ENCODE results near the gene LGR6. TPM values are rescaled to one million over a fixed set of nuclear protein-coding genes. Genes with fewer than 3 reads are reported as not detected.

Gene LGR6
- total and polyA plus RNA-seq, 2 of the 4 experiments (the other 2 are of a cell fraction) = not detected

GRCh38 chr1:202201266-202201665, 7.7 kb downstream of the LGR6 start:
- H3K27ac ChIP-seq (ENCODE audit: insufficient read depth, low read length) = no peak overlapping the region
- H2AK5ac ChIP-seq (ENCODE audit: low read depth, low read length) = no peak overlapping the region
- POLR2A ChIA-PET (ENCODE audit: unreplicated experiment) = no interaction called here
- H3K9me3 ChIP-seq (ENCODE audit: control insufficient read depth, insufficient read depth, low read length) = no peaks in the 10 kb centered on the region; the same call in 1 of the 2 replicates
- H4K8ac ChIP-seq (ENCODE audit: low read depth in 2 of 2, low read length in 2 of 2) = no peak overlapping the region
- CTCF ChIA-PET = interaction anchor here (1.6 kb wide), 1 partner anchor 12 kb away, joined by 5 read pairs; no protein-coding TSS in a partner anchor
- no peaks in the 10 kb centered on the region for H3K9me1 ChIP-seq (ENCODE audit: insufficient read depth, low read length)
- H3K4me3 ChIP-seq (ENCODE audit: insufficient read depth, low read depth, low read length) = no peak overlapping the region
- intact Hi-C loops (cut with micrococcal nuclease) = no loop called here
- H3K23ac ChIP-seq (ENCODE audit: low read depth, low read length) = no peak overlapping the region
- H3K4ac ChIP-seq (ENCODE audit: low read depth, low read length) = no peak overlapping the region
- ATAC-seq (ENCODE audit: low read depth) = no peak
- no TSS peak for BruUV-seq (replicated peaks)
- dilution Hi-C loops (cut with HindIII; ENCODE audit: low sequenced_read_pairs, unreplicated experiment) = no loop called here
- H2BK15ac ChIP-seq (ENCODE audit: low read depth, low read length) = no peak overlapping the region
- H3K18ac ChIP-seq (ENCODE audit: low read depth, low read length) = no peak overlapping the region
- H3K27me3 ChIP-seq (ENCODE audit: control insufficient read depth, insufficient read depth, low read length) = peaks cover 61% of the 10 kb centered on the region
- H3K4me1 ChIP-seq (ENCODE audit: control insufficient read depth, insufficient read depth, low read length) = no peaks in the 10 kb centered on the region
- no peak overlapping the region for H2BK20ac ChIP-seq (ENCODE audit: low read depth, low read length)
- H3K36me3 ChIP-seq (ENCODE audit: control insufficient read depth, insufficient read depth, low read length) = no peaks in the 10 kb centered on the region
- no peak overlapping the region for H2BK5ac ChIP-seq (ENCODE audit: low read depth, low read length, poor library complexity, severe bottlenecking)
- H2AK9ac ChIP-seq (replicated peaks; ENCODE audit: low read depth, low read length, poor library complexity) = no peak overlapping the region
- H3K4me2 ChIP-seq (ENCODE audit: low read depth, low read length) = no peak overlapping the region
- no peak overlapping the region for H3K9ac ChIP-seq (ENCODE audit: low read depth, low read length)
- in situ Hi-C loops (cut with MboI; ENCODE audit: low sequenced_read_pairs) = loop anchor here (5.0 kb wide), 1 partner anchor 111 kb away; no protein-coding TSS in a partner anchor
- no peaks in the 10 kb centered on the region for H3K79me1 ChIP-seq (ENCODE audit: low read depth in 1 of 2, low read length in 2 of 2)
- H4K91ac ChIP-seq (ENCODE audit: insufficient read depth, low read depth, low read length) = no peak overlapping the region
- H3K14ac ChIP-seq (replicated peaks; ENCODE audit: low read depth, low read length) = no peak overlapping the region
- DNase-seq = no peak
- no peak overlapping the region for H2AFZ ChIP-seq (replicated peaks; ENCODE audit: low read length, poor library complexity)
- no CpG with 5 or more reads among the region's 3 CpGs for WGBS, 2 experiments (ENCODE audit: extremely low coverage in 2 of 2, insufficient read length in 1 of 2)
- H3K56ac ChIP-seq (ENCODE audit: extremely low read depth, insufficient read depth, low read length) = no peak overlapping the region
- no peak overlapping the region for H4K5ac ChIP-seq (ENCODE audit: low read depth, low read length)
- TF ChIP-seq RFX5 (IDR thresholded peaks at IDR 0.05; ENCODE audit: low read depth, low read length) = no peak
- TF ChIP-seq CTCF (conservative IDR thresholded peaks at IDR 0.05; ENCODE audit: low read depth, low read length) = no peak
- TF ChIP-seq BHLHE40 (IDR thresholded peaks at IDR 0.05; ENCODE audit: low read depth, low read length) = no peak
- no peak for TF ChIP-seq POLR2A (IDR thresholded peaks at IDR 0.05; ENCODE audit: low read depth, low read length)
- TF ChIP-seq MXI1 (IDR thresholded peaks at IDR 0.05; ENCODE audit: borderline replicate concordance, low read depth, low read length) = no peak
- no peak for TF ChIP-seq RAD21 (IDR thresholded peaks at IDR 0.05; ENCODE audit: low read length)
- no peak for TF ChIP-seq RCOR1 (IDR thresholded peaks at IDR 0.05; ENCODE audit: insufficient replicate concordance, low read length)
- TF ChIP-seq ELK1 (IDR thresholded peaks at IDR 0.05; ENCODE audit: borderline replicate concordance, low read depth, low read length) = no peak
- no peak for TF ChIP-seq MAFK (IDR thresholded peaks at IDR 0.05; ENCODE audit: low read depth, low read length)
- TF ChIP-seq USF2 (IDR thresholded peaks at IDR 0.05; ENCODE audit: low read depth, low read length) = no peak
- TF ChIP-seq FOS (IDR thresholded peaks at IDR 0.05; ENCODE audit: low read depth, low read length) = no peak
- no peak for TF ChIP-seq CEBPB (IDR thresholded peaks at IDR 0.05; ENCODE audit: low read depth, low read length)
- no peak for TF ChIP-seq MAZ (IDR thresholded peaks at IDR 0.05; ENCODE audit: borderline replicate concordance, low read depth, low read length)
- TF ChIP-seq NFE2L2 (IDR thresholded peaks at IDR 0.05; ENCODE audit: low read depth, low read length) = no peak
- TF ChIP-seq CHD1 (IDR thresholded peaks at IDR 0.05; ENCODE audit: low read depth, low read length) = no peak
- TF ChIP-seq SMC3 (IDR thresholded peaks at IDR 0.05; ENCODE audit: low read depth, low read length) = no peak
- H2BK120ac ChIP-seq (ENCODE audit: low read depth, low read length) = no peak overlapping the region
- no peaks in the 10 kb centered on the region for H4K20me1 ChIP-seq (ENCODE audit: insufficient read depth, low read length)
